ENCODE results near the gene IGFBP4.

IGFBP4 gene

DNA sequence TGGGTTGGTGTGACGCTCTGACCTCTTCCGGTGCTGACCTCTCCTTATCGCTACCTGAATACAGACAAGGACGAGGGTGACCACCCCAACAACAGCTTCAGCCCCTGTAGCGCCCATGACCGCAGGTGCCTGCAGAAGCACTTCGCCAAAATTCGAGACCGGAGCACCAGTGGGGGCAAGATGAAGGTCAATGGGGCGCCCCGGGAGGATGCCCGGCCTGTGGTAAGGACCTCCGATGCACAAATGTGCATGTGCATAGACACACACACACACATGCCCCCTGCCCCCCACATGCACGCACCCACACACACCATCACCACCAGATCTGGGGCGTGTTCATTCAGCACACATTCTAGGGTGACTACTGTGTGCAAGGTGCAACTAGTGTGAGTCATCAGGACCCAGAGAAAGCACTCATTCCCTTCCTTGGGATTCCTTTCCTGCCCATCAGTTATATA, 9.7 kb downstream of the IGFBP4 start:
- no peak overlapping the region for H3K27ac ChIP-seq (ENCODE audit: insufficient read depth, low read length, poor library complexity, severe bottlenecking)
- no peak overlapping the region for H3K4me3 ChIP-seq (ENCODE audit: insufficient read depth, low read depth, low read length, poor library complexity, severe bottlenecking)
- no peak for DNase-seq
- H3K27me3 ChIP-seq (replicated peaks; ENCODE audit: control insufficient read depth, insufficient read depth, low read length, poor library complexity, severe bottlenecking), result no peaks in the 10 kb centered on the region
- no peaks in the 10 kb centered on the region for H3K36me3 ChIP-seq (ENCODE audit: control insufficient read depth, insufficient read depth, low read length)
- H3K9me3 ChIP-seq (ENCODE audit: control insufficient read depth, low read length), result no peaks in the 10 kb centered on the region
- peaks cover 6% of the 10 kb centered on the region for H3K4me1 ChIP-seq (ENCODE audit: control insufficient read depth, insufficient read depth, low read length, poor library complexity, severe bottlenecking)

DNA sequence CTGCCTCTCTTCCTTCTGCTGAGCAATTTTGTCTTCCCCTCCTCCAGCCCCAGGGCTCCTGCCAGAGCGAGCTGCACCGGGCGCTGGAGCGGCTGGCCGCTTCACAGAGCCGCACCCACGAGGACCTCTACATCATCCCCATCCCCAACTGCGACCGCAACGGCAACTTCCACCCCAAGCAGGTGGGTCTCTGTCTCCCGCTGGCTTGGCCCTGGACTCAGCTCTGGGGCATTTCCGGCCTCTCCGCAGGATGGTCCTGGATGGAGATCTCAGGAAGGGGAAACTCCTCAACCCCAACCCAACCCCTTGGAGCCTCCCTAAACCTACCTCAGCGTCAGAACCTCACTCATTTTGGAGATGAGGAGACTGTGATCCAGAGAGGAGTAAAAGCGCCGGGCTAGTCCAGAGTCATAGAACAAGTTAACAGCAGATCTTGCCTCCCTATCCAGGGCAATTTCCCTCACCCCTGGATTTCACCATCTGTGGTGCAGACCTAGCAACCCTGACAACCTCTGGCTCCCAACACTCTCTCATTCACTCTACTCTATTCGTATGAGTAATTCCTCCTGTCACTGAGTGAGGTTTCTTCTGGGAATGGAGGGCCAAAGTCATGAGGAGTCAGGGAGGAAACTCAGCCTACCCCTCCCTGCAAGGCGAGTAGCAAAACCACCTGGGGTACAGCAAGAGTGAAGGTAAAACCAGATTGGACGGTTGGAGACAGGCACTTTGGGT, 10.8 kb downstream of the IGFBP4 start:
- no peaks in the 10 kb centered on the region for H3K36me3 ChIP-seq (ENCODE audit: control insufficient read depth, insufficient read depth, low read length)
- no peaks in the 10 kb centered on the region for H3K9me3 ChIP-seq (ENCODE audit: control insufficient read depth, low read length)
- H3K4me3 ChIP-seq (ENCODE audit: insufficient read depth, low read depth, low read length, poor library complexity, severe bottlenecking), result no peak overlapping the region
- no peak overlapping the region for H3K27ac ChIP-seq (ENCODE audit: insufficient read depth, low read length, poor library complexity, severe bottlenecking)
- H3K4me1 ChIP-seq (ENCODE audit: control insufficient read depth, insufficient read depth, low read length, poor library complexity, severe bottlenecking), result no peaks in the 10 kb centered on the region
- DNase-seq, result no peak
- no peaks in the 10 kb centered on the region for H3K27me3 ChIP-seq (replicated peaks; ENCODE audit: control insufficient read depth, insufficient read depth, low read length, poor library complexity, severe bottlenecking)

DNA sequence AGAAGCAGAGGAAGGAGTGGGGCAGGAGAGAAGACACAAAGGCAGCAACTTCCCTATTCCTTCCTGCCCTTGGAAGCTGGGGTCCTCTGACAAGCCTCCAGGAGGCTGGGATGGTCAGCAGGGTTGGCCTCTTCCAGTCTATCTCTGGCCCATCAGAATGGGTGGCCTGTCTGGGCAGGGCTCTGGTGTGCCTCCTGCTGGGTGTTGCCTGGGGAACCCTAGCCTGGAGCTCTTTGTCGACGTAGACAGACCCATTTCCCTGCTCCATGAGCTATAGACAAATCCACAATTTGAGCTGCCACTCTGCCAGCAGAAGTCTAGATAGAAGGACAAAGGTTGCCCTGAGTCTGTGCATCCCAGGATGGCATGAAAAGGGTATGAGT, 11.4 kb downstream of the IGFBP4 start:
- Histone ChIP-seq H3K9me3 (ENCODE audit: control insufficient read depth, low read length) (no peaks in the 10 kb centered on the region), H3K27me3 (replicated peaks; ENCODE audit: control insufficient read depth, insufficient read depth, low read length, poor library complexity, severe bottlenecking) (no peaks in the 10 kb centered on the region), H3K4me3 (ENCODE audit: insufficient read depth, low read depth, low read length, poor library complexity, severe bottlenecking) (no peak overlapping the region), H3K4me1 (ENCODE audit: control insufficient read depth, insufficient read depth, low read length, poor library complexity, severe bottlenecking) (no peaks in the 10 kb centered on the region), H3K27ac (ENCODE audit: insufficient read depth, low read length, poor library complexity, severe bottlenecking) (no peak overlapping the region), H3K36me3 (ENCODE audit: control insufficient read depth, insufficient read depth, low read length) (no peaks in the 10 kb centered on the region)
- no peak for DNase-seq

DNA sequence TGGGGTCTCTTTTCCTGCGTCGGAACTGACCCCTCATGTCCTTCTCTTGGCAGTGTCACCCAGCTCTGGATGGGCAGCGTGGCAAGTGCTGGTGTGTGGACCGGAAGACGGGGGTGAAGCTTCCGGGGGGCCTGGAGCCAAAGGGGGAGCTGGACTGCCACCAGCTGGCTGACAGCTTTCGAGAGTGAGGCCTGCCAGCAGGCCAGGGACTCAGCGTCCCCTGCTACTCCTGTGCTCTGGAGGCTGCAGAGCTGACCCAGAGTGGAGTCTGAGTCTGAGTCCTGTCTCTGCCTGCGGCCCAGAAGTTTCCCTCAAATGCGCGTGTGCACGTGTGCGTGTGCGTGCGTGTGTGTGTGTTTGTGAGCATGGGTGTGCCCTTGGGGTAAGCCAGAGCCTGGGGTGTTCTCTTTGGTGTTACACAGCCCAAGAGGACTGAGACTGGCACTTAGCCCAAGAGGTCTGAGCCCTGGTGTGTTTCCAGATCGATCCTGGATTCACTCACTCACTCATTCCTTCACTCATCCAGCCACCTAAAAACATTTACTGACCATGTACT, 13.2 kb downstream of the IGFBP4 start:
- Histone ChIP-seq H3K27me3 (replicated peaks; ENCODE audit: control insufficient read depth, insufficient read depth, low read length, poor library complexity, severe bottlenecking) (no peaks in the 10 kb centered on the region), H3K9me3 (ENCODE audit: control insufficient read depth, low read length) (no peaks in the 10 kb centered on the region), H3K27ac (ENCODE audit: insufficient read depth, low read length, poor library complexity, severe bottlenecking) (no peak overlapping the region), H3K4me3 (ENCODE audit: insufficient read depth, low read depth, low read length, poor library complexity, severe bottlenecking) (no peak overlapping the region), H3K4me1 (ENCODE audit: control insufficient read depth, insufficient read depth, low read length, poor library complexity, severe bottlenecking) (no peaks in the 10 kb centered on the region), H3K36me3 (ENCODE audit: control insufficient read depth, insufficient read depth, low read length) (no peaks in the 10 kb centered on the region)
- no peak for DNase-seq

DNA sequence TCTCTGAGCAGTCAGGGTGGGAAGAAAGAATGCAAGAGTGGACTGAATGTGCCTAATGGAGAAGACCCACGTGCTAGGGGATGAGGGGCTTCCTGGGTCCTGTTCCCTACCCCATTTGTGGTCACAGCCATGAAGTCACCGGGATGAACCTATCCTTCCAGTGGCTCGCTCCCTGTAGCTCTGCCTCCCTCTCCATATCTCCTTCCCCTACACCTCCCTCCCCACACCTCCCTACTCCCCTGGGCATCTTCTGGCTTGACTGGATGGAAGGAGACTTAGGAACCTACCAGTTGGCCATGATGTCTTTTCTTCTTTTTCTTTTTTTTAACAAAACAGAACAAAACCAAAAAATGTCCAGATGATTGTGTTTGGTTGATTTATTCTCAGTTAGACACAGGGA, 14.1 kb downstream of the IGFBP4 start:
- DNase-seq, result no peak
- Histone ChIP-seq H3K27me3 (replicated peaks; ENCODE audit: control insufficient read depth, insufficient read depth, low read length, poor library complexity, severe bottlenecking) (no peaks in the 10 kb centered on the region), H3K4me1 (ENCODE audit: control insufficient read depth, insufficient read depth, low read length, poor library complexity, severe bottlenecking) (no peaks in the 10 kb centered on the region), H3K36me3 (ENCODE audit: control insufficient read depth, insufficient read depth, low read length) (no peaks in the 10 kb centered on the region), H3K27ac (ENCODE audit: insufficient read depth, low read length, poor library complexity, severe bottlenecking) (no peak overlapping the region), H3K9me3 (ENCODE audit: control insufficient read depth, low read length) (no peaks in the 10 kb centered on the region), H3K4me3 (ENCODE audit: insufficient read depth, low read depth, low read length, poor library complexity, severe bottlenecking) (no peak overlapping the region)

DNA sequence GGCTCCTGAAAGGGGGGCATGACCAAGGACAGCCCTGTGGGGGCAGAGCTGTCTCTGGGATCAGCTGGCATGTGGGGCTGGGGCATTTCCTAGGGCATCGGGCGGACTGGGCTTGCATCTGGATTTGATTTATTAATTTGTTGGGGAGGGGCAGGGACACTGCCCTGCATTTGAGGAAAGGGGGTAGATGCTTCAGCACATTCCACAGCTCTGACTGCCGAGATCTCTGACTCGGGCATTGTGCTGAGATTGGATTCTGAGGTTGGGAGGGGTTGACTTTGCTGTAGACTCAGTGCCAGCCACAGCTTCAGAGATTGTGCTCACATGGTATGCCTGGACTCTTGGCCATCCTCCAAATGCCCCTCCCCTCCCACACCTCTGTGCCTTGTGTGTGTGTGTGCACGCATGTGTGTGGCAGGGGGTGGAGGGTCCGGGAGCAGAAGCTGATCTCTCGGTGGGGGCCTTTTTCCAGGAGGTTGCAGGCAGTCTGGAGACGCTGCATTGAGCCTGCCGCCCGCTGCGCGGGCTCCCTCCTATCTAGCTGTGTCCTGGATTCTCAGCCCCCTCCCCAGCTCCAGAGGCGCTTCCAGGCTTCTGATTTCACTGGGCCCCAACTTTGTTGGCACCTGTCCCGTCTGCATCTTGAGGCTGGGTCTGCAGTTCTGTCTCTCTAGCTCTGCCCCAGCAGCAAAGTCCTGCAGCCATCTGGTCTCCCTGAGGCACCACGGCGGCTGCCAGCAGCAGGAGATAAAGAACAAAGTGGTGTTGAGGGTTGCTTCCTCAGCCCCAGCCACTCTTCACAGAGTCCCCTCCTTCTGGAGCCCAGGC, 14.9 kb downstream of the IGFBP4 start:
- Histone ChIP-seq H3K27ac (ENCODE audit: insufficient read depth, low read length, poor library complexity, severe bottlenecking) (no peak overlapping the region), H3K27me3 (replicated peaks; ENCODE audit: control insufficient read depth, insufficient read depth, low read length, poor library complexity, severe bottlenecking) (no peaks in the 10 kb centered on the region), H3K4me1 (ENCODE audit: control insufficient read depth, insufficient read depth, low read length, poor library complexity, severe bottlenecking) (no peaks in the 10 kb centered on the region), H3K9me3 (ENCODE audit: control insufficient read depth, low read length) (no peaks in the 10 kb centered on the region), H3K36me3 (ENCODE audit: control insufficient read depth, insufficient read depth, low read length) (no peaks in the 10 kb centered on the region), H3K4me3 (ENCODE audit: insufficient read depth, low read depth, low read length, poor library complexity, severe bottlenecking) (no peak overlapping the region)
- DNase-seq, result no peak

DNA sequence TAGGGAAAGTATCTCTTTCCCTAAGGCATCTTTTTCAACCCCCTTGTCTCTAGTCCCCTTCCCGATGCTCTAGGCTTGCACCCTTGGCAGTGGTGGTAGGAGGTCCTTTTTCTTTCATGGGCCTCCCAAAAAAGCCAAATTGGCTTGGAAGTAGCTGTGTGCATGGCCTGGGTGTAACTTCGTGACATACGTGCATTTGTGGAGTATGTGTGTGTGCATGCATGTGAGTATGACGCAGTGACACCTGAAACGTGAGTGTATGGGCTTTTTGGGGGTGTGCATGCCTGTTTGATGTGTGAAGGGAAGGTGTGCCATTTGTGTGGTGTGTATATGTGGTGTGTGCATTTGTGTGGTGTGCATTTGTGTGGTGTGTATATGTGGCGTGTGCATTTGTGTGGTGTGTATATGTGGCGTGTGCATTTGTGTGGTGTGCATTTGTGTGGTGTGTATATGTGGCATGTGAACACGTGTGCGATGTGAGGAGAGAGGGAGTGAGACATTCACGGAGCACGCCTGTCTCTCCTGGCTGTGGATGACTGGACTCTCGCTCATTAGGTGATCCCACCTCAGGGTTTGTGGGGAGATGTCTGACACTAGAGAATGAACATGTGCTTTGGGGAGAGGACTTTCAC, 15.7 kb downstream of the IGFBP4 start:
- Histone ChIP-seq H3K27ac (ENCODE audit: insufficient read depth, low read length, poor library complexity, severe bottlenecking) (no peak overlapping the region), H3K36me3 (ENCODE audit: control insufficient read depth, insufficient read depth, low read length) (no peaks in the 10 kb centered on the region), H3K27me3 (replicated peaks; ENCODE audit: control insufficient read depth, insufficient read depth, low read length, poor library complexity, severe bottlenecking) (no peaks in the 10 kb centered on the region), H3K9me3 (ENCODE audit: control insufficient read depth, low read length) (no peaks in the 10 kb centered on the region), H3K4me1 (ENCODE audit: control insufficient read depth, insufficient read depth, low read length, poor library complexity, severe bottlenecking) (no peaks in the 10 kb centered on the region), H3K4me3 (ENCODE audit: insufficient read depth, low read depth, low read length, poor library complexity, severe bottlenecking) (no peak overlapping the region)
- DNase-seq, result no peak

DNA sequence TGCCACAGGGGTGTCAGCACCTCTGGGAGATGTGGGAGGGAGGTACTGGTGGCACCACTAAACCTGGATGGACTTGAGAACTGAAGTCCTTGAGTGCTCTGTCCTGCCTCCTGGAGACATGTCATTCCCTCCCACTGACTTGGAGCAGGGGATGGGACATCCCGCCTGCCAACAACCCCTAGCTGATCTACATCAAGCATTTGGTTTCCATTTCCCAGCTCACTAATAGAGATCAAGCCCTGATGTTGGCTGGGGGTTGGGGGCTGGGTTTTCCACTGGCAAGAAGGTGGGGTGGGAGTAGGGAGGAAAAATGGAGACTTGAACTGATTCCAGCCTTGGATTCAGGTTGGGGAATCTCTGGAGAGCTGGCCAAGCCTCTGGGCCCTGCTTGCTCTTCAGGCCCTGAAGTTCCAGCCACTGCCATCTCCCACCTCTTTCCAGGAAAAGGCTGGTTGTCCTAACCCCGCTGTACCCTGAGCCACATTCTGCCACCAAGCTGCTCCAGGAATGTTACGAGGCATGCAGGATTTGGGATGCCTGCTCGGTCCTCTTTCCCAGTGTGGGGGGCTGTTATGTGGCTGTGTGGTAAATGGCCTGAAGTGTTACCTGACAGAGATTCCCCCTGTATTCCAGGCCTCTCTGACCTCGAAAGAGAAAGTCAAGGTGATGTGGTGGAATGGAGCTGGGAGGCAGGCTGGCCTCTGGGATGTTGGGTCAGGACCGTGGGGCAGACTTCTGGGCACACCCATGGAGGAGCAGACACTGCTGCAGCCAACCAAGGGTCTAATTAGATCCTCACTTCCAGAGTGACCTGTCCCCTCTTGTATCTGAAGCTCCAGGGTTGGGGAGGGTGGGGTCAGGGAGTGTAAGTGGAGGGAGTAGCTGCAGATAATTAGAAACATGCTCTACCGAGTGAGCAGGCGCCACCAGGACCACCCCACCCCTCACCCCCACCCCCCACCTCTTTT, 16.7 kb downstream of the IGFBP4 start:
- no peaks in the 10 kb centered on the region for H3K9me3 ChIP-seq (ENCODE audit: control insufficient read depth, low read length)
- no peak overlapping the region for H3K4me3 ChIP-seq (ENCODE audit: insufficient read depth, low read depth, low read length, poor library complexity, severe bottlenecking)
- no peak for DNase-seq
- H3K36me3 ChIP-seq (ENCODE audit: control insufficient read depth, insufficient read depth, low read length), result no peaks in the 10 kb centered on the region
- H3K4me1 ChIP-seq (ENCODE audit: control insufficient read depth, insufficient read depth, low read length, poor library complexity, severe bottlenecking), result no peaks in the 10 kb centered on the region
- H3K27me3 ChIP-seq (replicated peaks; ENCODE audit: control insufficient read depth, insufficient read depth, low read length, poor library complexity, severe bottlenecking), result no peaks in the 10 kb centered on the region
- H3K27ac ChIP-seq (ENCODE audit: insufficient read depth, low read length, poor library complexity, severe bottlenecking), result no peak overlapping the region

DNA sequence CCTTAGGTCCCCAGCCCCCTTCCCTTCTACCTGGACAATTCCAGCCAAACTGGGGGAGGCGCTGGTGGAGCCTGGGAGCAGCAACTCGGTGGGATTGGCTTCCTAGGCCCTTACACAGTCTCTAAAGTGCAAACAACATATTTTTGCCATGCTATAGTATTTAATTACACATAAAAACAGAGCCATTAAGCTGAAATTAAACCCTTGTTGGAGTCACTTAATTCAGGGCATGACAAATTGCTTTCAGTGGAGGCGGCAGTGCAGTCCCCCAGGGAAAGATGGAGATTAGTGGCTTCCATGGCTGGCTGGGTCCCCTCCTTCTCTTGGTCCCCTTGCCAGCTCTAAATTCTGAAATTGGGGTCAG, 17.3 kb downstream of the IGFBP4 start:
- Histone ChIP-seq H3K27me3 (replicated peaks; ENCODE audit: control insufficient read depth, insufficient read depth, low read length, poor library complexity, severe bottlenecking) (no peaks in the 10 kb centered on the region), H3K4me1 (ENCODE audit: control insufficient read depth, insufficient read depth, low read length, poor library complexity, severe bottlenecking) (no peaks in the 10 kb centered on the region), H3K36me3 (ENCODE audit: control insufficient read depth, insufficient read depth, low read length) (no peaks in the 10 kb centered on the region), H3K9me3 (ENCODE audit: control insufficient read depth, low read length) (no peaks in the 10 kb centered on the region), H3K4me3 (ENCODE audit: insufficient read depth, low read depth, low read length, poor library complexity, severe bottlenecking) (no peak overlapping the region), H3K27ac (ENCODE audit: insufficient read depth, low read length, poor library complexity, severe bottlenecking) (no peak overlapping the region)
- DNase-seq, result no peak
